GM23248 (cell line): ENCODE measurements around the gene MC1R. TPM values are rescaled to one million over a fixed set of nuclear protein-coding genes. Genes with fewer than 3 reads are reported as not detected.

Experiments
- DNase-seq: peaks from one replicate; pipeline ENCODE4 v3.0.0-alpha.2; 2015
- H2AFZ ChIP-seq: fragments of 200-600 bp; sonication (generic); 2 replicates; pipeline ENCODE4 v1.6.1; 2016; ENCODE audit warnings: antibody characterized with exemption
- H3F3A ChIP-seq: fragments of 200-600 bp; sonication (generic); 2 replicates; pipeline ENCODE4 v1.6.1; 2016; ENCODE audit warnings: mild to moderate bottlenecking, antibody characterized with exemption, mixed run types; ENCODE audit not compliant: insufficient read depth
- H3K27ac ChIP-seq: fragments of 200-600 bp; sonication (generic); 2 replicates; pipeline ENCODE4 v1.5.1; 2016; ENCODE audit warnings: mild to moderate bottlenecking
- H3K27me3 ChIP-seq: fragments of 200-600 bp; sonication (generic); replicated peaks from 2 replicates; pipeline ENCODE4 v1.6.1; 2016; ENCODE audit warnings: mild to moderate bottlenecking; ENCODE audit not compliant: insufficient read depth
- H3K36me3 ChIP-seq: fragments of 200-600 bp; sonication (generic); 2 replicates; pipeline ENCODE4 v1.6.1; 2016; ENCODE audit warnings: low read depth, mild to moderate bottlenecking
- H3K4me1 ChIP-seq: fragments of 200-600 bp; sonication (generic); 2 replicates; pipeline ENCODE4 v1.6.1; 2016; ENCODE audit warnings: mild to moderate bottlenecking; ENCODE audit not compliant: insufficient read depth
- H3K4me2 ChIP-seq: fragments of 200-600 bp; sonication (generic); one replicate; pipeline ENCODE4 v1.6.1; 2016; ENCODE audit warnings: mild to moderate bottlenecking; ENCODE audit not compliant: unreplicated experiment
- H3K4me3 ChIP-seq: fragments of 200-600 bp; sonication (generic); 2 replicates; pipeline ENCODE4 v1.5.1; 2016; ENCODE audit warnings: mild to moderate bottlenecking
- H3K79me2 ChIP-seq: fragments of 200-600 bp; sonication (generic); 2 replicates; pipeline ENCODE4 v1.6.1; 2016; ENCODE audit warnings: mild to moderate bottlenecking; ENCODE audit not compliant: insufficient read depth
- H3K9ac ChIP-seq: fragments of 200-600 bp; sonication (generic); 2 replicates; pipeline ENCODE4 v1.6.1; 2016; ENCODE audit warnings: mild to moderate bottlenecking
- H3K9me2 ChIP-seq: fragments of 200-600 bp; sonication (generic); 2 replicates; pipeline ENCODE4 v1.6.1; 2016; ENCODE audit warnings: mixed run types, mild to moderate bottlenecking, moderate library complexity; ENCODE audit not compliant: insufficient read depth
- H3K9me3 ChIP-seq: fragments of 200-600 bp; sonication (generic); one replicate; pipeline ENCODE4 v1.6.1; 2017; ENCODE audit warnings: low read depth
- H4K20me1 ChIP-seq: fragments of 200-600 bp; sonication (generic); 2 replicates; pipeline ENCODE4 v1.6.0; 2016; ENCODE audit not compliant: insufficient read depth
- EZH2 ChIP-seq: fragments of 200-600 bp; sonication (generic); IDR thresholded peaks from 2 replicates; pipeline ENCODE4 v1.6.1; 2018; ENCODE audit warnings: antibody characterized with exemption, mild to moderate bottlenecking; ENCODE audit not compliant: insufficient read depth, poor library complexity, severe bottlenecking
- EZH2phosphoT487 ChIP-seq: fragments of 200-600 bp; sonication (generic); IDR thresholded peaks from 2 replicates; pipeline ENCODE4 v1.6.1; 2018; ENCODE audit warnings: antibody characterized with exemption, moderate library complexity, mild to moderate bottlenecking, low read depth; ENCODE audit not compliant: insufficient read depth
- WGBS, 2 experiments: methylation state at CpG; one replicate each; pipeline ENCODE4 v1.1.6; 2015 to 2017; ENCODE audit warnings: low lambda C conversion rate in 2 of 2, low coverage in 1 of 2; ENCODE audit errors: missing lambda C conversion rate in 2 of 2; 5-methylcytosine and 5-hydroxymethylcytosine counted together
- in situ Hi-C: fragments of 300-500 bp; cut with MboI; formaldehyde crosslinking; loops from 2 replicates; pipeline ENCODE4 v1.15.0; 2020
- polyA plus RNA-seq: library from polyadenylated mRNA; unstranded; fragments of >200 nt; fragmentation: Nextera tagmentation; extraction: Ambion mirVana; gene quantifications from 2 replicates; pipeline ENCODE4 v1.2.1, GENCODE V29; 2016
- total RNA-seq: library from RNA; depleted of rRNA; stranded (reverse); fragments of >200 nt; shearing (Covaris generic); gene quantifications from 2 replicates; pipeline ENCODE4 v1.2.3, GENCODE V29; 2014

MC1R gene
- total and polyA plus RNA-seq, 2 experiments from 2014 or later: 3.8 to 5.6 TPM

GRCh38 chr16:89957216-89957785 is 38.6 kb downstream of the MC1R start:
- H3K36me3 ChIP-seq: peaks cover 7% of the 10 kb centered on the region; the same call in 1 of the 2 replicates
- H2AFZ ChIP-seq: no peak overlapping the region
- H3K9me2 ChIP-seq: no peaks in the 10 kb centered on the region
- 96% methylated on average over 17 to 22 of the region's 23 CpGs for WGBS, 2 experiments
- no peak overlapping the region for H3K9ac ChIP-seq
- H3K79me2 ChIP-seq: no peaks in the 10 kb centered on the region
- H3K4me2 ChIP-seq: no peak overlapping the region
- DNase-seq: no peak
- TF ChIP-seq EZH2 (no peak), EZH2phosphoT487 (no peak)
- H3K9me3 ChIP-seq: no peaks in the 10 kb centered on the region
- in situ Hi-C loops: no loop called here
- no peaks in the 10 kb centered on the region for H3K4me1 ChIP-seq
- no peaks in the 10 kb centered on the region for H3F3A ChIP-seq
- no peaks in the 10 kb centered on the region for H3K27me3 ChIP-seq
- no peaks in the 10 kb centered on the region for H4K20me1 ChIP-seq
- H3K4me3 ChIP-seq: no peak overlapping the region
- H3K27ac ChIP-seq: no peak overlapping the region

GRCh38 chr16:89958068-89958467 is 39.4 kb downstream of the MC1R start:
- H3K36me3 ChIP-seq: peaks cover 7% of the 10 kb centered on the region; the same call in 1 of the 2 replicates
- H2AFZ ChIP-seq: no peak overlapping the region
- WGBS, 2 experiments: 84 to 90% methylated on average over 7 of the region's 7 CpGs
- no peaks in the 10 kb centered on the region for H3K79me2 ChIP-seq
- H3K9me3 ChIP-seq: no peaks in the 10 kb centered on the region
- no peak overlapping the region for H3K4me3 ChIP-seq
- no peak overlapping the region for H3K9ac ChIP-seq
- peak; percentile 15 for DNase-seq
- H3F3A ChIP-seq: no peaks in the 10 kb centered on the region
- TF ChIP-seq EZH2 (no peak), EZH2phosphoT487 (no peak)
- H4K20me1 ChIP-seq: no peaks in the 10 kb centered on the region
- no peak overlapping the region for H3K4me2 ChIP-seq
- H3K4me1 ChIP-seq: no peaks in the 10 kb centered on the region
- no peak overlapping the region for H3K27ac ChIP-seq
- in situ Hi-C loops: no loop called here
- H3K27me3 ChIP-seq: no peaks in the 10 kb centered on the region
- no peaks in the 10 kb centered on the region for H3K9me2 ChIP-seq

- no peak overlapping the region for H3K27ac ChIP-seq
- no peaks in the 10 kb centered on the region for H3K9me3 ChIP-seq
- no peaks in the 10 kb centered on the region for H3K79me2 ChIP-seq
- H3K27me3 ChIP-seq: no peaks in the 10 kb centered on the region
- H4K20me1 ChIP-seq: no peaks in the 10 kb centered on the region
- no peaks in the 10 kb centered on the region for H3F3A ChIP-seq
- no peak overlapping the region for H2AFZ ChIP-seq
- TF ChIP-seq EZH2 (no peak), EZH2phosphoT487 (no peak)
- DNase-seq: no peak
- H3K36me3 ChIP-seq: peaks cover 7% of the 10 kb centered on the region; the same call in 1 of the 2 replicates
- H3K9me2 ChIP-seq: no peaks in the 10 kb centered on the region
- in situ Hi-C loops: no loop called here
- H3K4me3 ChIP-seq: no peak overlapping the region
- H3K9ac ChIP-seq: no peak overlapping the region
- WGBS, 2 experiments: 93 to 98% methylated on average over 10 of the region's 10 CpGs
- no peak overlapping the region for H3K4me2 ChIP-seq
- no peaks in the 10 kb centered on the region for H3K4me1 ChIP-seq
Measured at GRCh38 chr16:89958596-89958995, 39.9 kb downstream of the MC1R start.

- H3K9ac ChIP-seq: no peak overlapping the region
- H2AFZ ChIP-seq: no peak overlapping the region
- no peaks in the 10 kb centered on the region; the same call in 1 of the 2 replicates for H3F3A ChIP-seq
- no peaks in the 10 kb centered on the region for H4K20me1 ChIP-seq
- no peaks in the 10 kb centered on the region for H3K9me3 ChIP-seq
- no peaks in the 10 kb centered on the region for H3K27me3 ChIP-seq
- H3K79me2 ChIP-seq: no peaks in the 10 kb centered on the region
- no peak for TF ChIP-seq EZH2
- TF ChIP-seq EZH2phosphoT487: no peak
- H3K36me3 ChIP-seq: peaks cover 7% of the 10 kb centered on the region; the same call in 1 of the 2 replicates
- H3K27ac ChIP-seq: no peak overlapping the region
- DNase-seq: no peak
- 91 to 94% methylated on average over 13 of the region's 13 CpGs for WGBS, 2 experiments
- H3K4me3 ChIP-seq: no peak overlapping the region
- H3K4me1 ChIP-seq: no peaks in the 10 kb centered on the region
- H3K9me2 ChIP-seq: no peaks in the 10 kb centered on the region
- in situ Hi-C loops: no loop called here
- no peak overlapping the region for H3K4me2 ChIP-seq
Measured at GRCh38 chr16:89960966-89961365, 42.3 kb downstream of the MC1R start.
